ENCODE data around the gene DGKH.
"Not testable (repeated sequence)": the region's sequence is repeated elsewhere in the genome, so short reads cannot be mapped to it uniquely, and the experiment has no call there.

Gene DGKH

DNA sequence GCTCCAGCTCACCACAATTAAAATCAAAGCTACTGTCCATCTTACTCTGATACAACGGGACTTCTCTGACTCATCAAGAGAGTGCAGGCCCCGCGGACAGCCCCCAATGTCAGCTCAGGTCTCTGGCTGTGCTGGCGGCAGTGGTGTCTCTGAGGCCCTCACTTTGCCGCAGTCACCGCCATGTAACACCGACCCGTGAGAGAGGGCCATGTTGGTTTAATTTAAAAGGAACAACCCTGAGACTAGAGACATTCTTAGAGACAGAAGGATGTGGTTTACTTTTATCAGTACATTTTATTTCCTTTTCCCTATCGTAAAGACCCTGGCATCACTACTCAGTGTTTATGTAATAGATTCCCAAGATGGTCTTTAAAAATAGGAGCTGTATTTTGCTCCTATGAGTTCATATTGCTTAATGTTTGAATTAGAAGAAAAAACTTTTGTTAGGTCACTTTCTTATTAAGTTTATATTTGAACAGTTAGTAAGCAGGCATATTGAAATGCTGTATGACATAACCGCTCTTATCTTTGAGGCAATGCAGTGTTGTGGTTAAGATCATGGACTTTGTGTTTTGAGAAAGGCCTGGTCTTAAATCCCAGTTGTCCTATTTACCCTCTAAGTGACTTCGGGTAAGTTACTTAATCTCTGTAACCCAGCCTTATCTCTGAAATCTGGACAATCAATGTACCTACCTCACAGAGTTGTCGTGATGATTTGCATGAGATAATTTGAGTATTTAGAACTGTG, 23.4 kb downstream of the DGKH start:
- Histone ChIP-seq H3K9me3 (ENCODE audit: control insufficient read depth, insufficient read depth, low read length) (no peaks in the 10 kb centered on the region), H3K4me3 (ENCODE audit: low read length) (no peak overlapping the region), H3K27ac (ENCODE audit: low read length) (no peak overlapping the region), H3K4me1 (ENCODE audit: control insufficient read depth, insufficient read depth, low read length) (no peaks in the 10 kb centered on the region), H3K36me3 (ENCODE audit: control insufficient read depth, insufficient read depth, low read length) (no peaks in the 10 kb centered on the region), H3K27me3 (ENCODE audit: control insufficient read depth, insufficient read depth, low read length) (no peaks in the 10 kb centered on the region)
- DNase-seq (ENCODE audit: low read depth, low spot score), result no peak
- no CpG with 5 or more reads among the region's 12 CpGs for WGBS (ENCODE audit: insufficient coverage, insufficient read length)

DNA sequence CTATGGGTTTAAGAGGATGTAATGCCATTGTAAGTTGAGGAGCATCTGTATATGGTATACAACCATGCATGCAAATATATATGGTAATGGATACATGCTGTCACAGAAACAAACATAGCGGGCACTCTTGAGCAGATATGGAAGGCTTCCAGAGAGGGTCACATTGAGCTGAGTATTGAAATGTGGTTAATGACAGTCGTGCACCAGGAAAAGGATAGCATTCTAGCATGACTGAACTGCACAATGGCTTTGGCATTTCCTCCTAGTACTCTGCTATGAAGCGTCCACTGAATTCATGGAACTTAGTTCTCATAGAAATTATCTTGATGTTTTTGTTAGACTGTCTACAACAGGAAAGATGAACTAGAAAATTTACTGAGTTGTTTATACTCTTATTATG, 25.2 kb downstream of the DGKH start:
- Histone ChIP-seq H3K27me3 (ENCODE audit: control insufficient read depth, insufficient read depth, low read length) (no peaks in the 10 kb centered on the region), H3K27ac (ENCODE audit: low read length) (no peak overlapping the region), H3K4me1 (ENCODE audit: control insufficient read depth, insufficient read depth, low read length) (peaks cover 3% of the 10 kb centered on the region; the same call in 1 of the 2 replicates), H3K36me3 (ENCODE audit: control insufficient read depth, insufficient read depth, low read length) (no peaks in the 10 kb centered on the region), H3K4me3 (ENCODE audit: low read length) (no peak overlapping the region), H3K9me3 (ENCODE audit: control insufficient read depth, insufficient read depth, low read length) (no peaks in the 10 kb centered on the region)
- WGBS (ENCODE audit: insufficient coverage, insufficient read length), result no CpG with 5 or more reads among the region's 3 CpGs
- DNase-seq (ENCODE audit: low read depth, low spot score), result no peak

DNA sequence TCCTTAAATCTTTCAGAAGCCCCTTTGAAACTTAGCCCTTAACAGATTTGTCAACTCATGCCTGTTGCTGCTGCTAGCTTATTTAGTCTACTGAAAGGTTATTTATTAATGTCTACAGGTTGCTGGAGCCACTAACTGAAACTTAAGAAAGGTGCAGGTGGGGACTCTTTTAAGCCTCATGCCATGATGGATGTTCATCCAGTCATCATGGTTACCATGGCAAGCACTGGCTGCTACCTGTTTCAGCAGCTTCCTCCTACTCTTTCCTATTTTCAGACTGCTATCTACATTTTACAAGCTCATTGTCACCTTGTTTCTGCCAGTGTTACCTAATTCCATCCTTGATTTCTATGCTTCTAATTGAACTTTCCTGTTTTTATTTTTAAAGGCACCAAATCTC, 27.1 kb downstream of the DGKH start:
- Histone ChIP-seq H3K4me3 (ENCODE audit: low read length) (no peak overlapping the region), H3K9me3 (ENCODE audit: control insufficient read depth, insufficient read depth, low read length) (no peaks in the 10 kb centered on the region), H3K4me1 (ENCODE audit: control insufficient read depth, insufficient read depth, low read length) (peaks cover 3% of the 10 kb centered on the region; the same call in 1 of the 2 replicates), H3K36me3 (ENCODE audit: control insufficient read depth, insufficient read depth, low read length) (no peaks in the 10 kb centered on the region), H3K27me3 (ENCODE audit: control insufficient read depth, insufficient read depth, low read length) (no peaks in the 10 kb centered on the region), H3K27ac (ENCODE audit: low read length) (no peak overlapping the region)
- DNase-seq (ENCODE audit: low read depth, low spot score), result no peak

DNA sequence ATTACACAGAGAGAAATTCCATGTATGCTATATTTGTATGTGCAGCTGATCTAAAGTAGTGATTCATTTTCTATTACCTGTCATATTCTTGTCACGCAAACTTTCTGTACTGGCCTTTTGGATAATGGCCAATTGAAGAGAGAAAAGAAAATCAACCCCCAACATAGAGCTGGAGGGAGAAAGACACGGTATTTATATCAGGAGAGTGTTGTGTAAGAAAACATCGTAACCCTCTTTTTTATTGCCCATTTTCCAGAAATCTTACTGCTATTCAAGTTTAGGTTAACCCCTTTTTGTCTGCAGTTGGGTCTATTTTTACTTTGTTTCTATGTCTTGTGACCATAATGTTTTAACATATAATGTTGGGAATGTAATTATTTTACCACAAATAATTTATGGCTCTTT, 27.9 kb downstream of the DGKH start:
- no peaks in the 10 kb centered on the region for H3K9me3 ChIP-seq (ENCODE audit: control insufficient read depth, insufficient read depth, low read length)
- H3K27ac ChIP-seq (ENCODE audit: low read length), result no peak overlapping the region
- no peaks in the 10 kb centered on the region for H3K27me3 ChIP-seq (ENCODE audit: control insufficient read depth, insufficient read depth, low read length)
- H3K36me3 ChIP-seq (ENCODE audit: control insufficient read depth, insufficient read depth, low read length), result no peaks in the 10 kb centered on the region
- no peak for DNase-seq (ENCODE audit: low read depth, low spot score)
- WGBS (ENCODE audit: insufficient coverage, insufficient read length), result no CpG with 5 or more reads among the region's 3 CpGs
- H3K4me3 ChIP-seq (ENCODE audit: low read length), result no peak overlapping the region
- H3K4me1 ChIP-seq (ENCODE audit: control insufficient read depth, insufficient read depth, low read length), result peaks cover 3% of the 10 kb centered on the region; the same call in 1 of the 2 replicates

DNA sequence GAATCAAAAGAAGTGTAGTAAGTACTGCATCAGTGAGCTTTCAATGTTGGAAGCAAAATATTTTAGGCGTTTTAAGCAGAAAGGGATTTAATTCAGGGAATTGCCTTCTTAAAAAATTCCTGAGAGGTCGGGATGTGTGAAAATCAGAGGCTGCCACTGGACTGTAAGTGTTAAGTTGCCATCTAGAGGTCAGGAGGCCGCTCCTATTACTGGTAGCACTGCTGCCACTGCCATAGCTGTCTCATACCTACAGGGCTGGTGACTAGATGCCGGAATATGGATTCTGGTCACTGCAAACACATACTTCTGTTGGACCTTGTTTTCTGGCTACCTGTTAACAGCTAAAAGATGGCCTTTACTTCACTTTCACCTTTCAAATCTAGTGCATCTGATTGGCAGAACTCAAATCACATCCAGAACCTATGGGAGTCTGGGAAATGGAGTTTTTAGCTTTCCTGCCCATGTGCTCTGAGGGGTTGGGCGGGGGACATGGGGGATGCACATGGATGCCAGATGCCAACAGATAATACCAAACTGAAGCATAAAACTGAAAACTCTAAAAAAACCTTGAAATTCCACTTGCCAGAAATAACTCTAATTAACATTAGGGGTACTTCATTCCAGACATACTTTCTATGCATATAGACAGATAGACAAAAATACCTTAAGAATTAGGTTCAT, 29.8 kb downstream of the DGKH start:
- no peaks in the 10 kb centered on the region for H3K27me3 ChIP-seq (ENCODE audit: control insufficient read depth, insufficient read depth, low read length)
- H3K36me3 ChIP-seq (ENCODE audit: control insufficient read depth, insufficient read depth, low read length), result no peaks in the 10 kb centered on the region
- WGBS (ENCODE audit: insufficient coverage, insufficient read length), result no CpG with 5 or more reads among the region's 5 CpGs
- no peak overlapping the region for H3K4me3 ChIP-seq (ENCODE audit: low read length)
- H3K27ac ChIP-seq (ENCODE audit: low read length), result no peak overlapping the region
- no peak for DNase-seq (ENCODE audit: low read depth, low spot score)
- H3K9me3 ChIP-seq (ENCODE audit: control insufficient read depth, insufficient read depth, low read length), result no peaks in the 10 kb centered on the region
- peaks cover 3% of the 10 kb centered on the region; the same call in 1 of the 2 replicates for H3K4me1 ChIP-seq (ENCODE audit: control insufficient read depth, insufficient read depth, low read length)

DNA sequence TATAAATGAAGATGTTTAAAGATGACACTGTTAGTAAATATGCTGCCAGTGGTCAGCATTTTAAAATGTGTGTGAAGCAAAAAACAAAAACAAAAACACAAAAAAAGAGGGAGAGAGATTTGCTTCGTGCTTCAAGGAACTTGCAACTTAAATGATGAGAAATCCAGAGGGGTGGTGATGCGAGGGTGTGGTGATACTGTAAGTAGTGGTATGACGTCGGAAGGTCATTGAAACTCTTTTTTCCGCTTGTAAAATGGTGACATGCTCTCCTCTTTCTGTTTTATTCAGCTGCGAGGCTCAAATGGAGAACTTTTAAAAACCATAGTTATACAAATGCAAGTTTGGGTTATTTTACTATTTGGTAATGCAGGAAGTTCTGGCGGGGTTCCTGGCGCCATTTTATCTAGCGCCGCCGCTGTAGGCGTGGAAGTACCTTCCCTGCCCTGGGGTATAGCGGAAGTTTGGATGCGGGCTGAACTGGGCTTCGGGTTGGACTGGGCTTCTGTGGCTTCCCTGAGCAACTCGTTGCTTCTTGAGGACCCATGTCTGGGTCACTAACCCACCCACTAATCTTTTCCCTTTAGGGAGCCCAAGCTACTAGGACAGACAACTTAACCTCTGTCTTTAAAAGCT, 34.8 kb downstream of the DGKH start:
- Histone ChIP-seq H3K4me1 (ENCODE audit: control insufficient read depth, insufficient read depth, low read length) (peaks cover 1% of the 10 kb centered on the region; the same call in 1 of the 2 replicates), H3K27ac (ENCODE audit: low read length) (no peak overlapping the region), H3K36me3 (ENCODE audit: control insufficient read depth, insufficient read depth, low read length) (no peaks in the 10 kb centered on the region), H3K4me3 (ENCODE audit: low read length) (no peak overlapping the region), H3K27me3 (ENCODE audit: control insufficient read depth, insufficient read depth, low read length) (no peaks in the 10 kb centered on the region), H3K9me3 (ENCODE audit: control insufficient read depth, insufficient read depth, low read length) (no peaks in the 10 kb centered on the region)
- no peak for DNase-seq (ENCODE audit: low read depth, low spot score)
- 100% methylated on average over 3 of the region's 16 CpGs for WGBS (ENCODE audit: insufficient coverage, insufficient read length)

DNA sequence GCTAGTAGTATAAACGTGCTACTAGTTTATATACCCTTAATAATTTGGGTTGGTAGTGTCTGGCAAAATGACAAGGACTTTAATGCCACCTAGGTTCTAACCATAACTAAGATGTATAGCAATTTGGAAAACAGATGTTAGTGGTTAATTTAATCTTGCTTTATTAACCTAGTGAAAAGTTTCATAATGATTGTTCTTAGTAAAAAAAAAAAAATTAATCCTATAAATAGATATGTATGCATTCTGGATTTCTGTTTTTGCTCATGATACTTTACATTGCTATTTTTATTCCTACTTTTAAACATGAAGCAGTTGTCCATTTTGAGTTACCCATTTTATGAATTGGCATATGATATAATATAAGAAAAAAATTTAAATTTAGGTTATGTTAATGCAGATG, 36.3 kb downstream of the DGKH start:
- no peak for DNase-seq (ENCODE audit: low read depth, low spot score)
- no peaks in the 10 kb centered on the region for H3K36me3 ChIP-seq (ENCODE audit: control insufficient read depth, insufficient read depth, low read length)
- no peaks in the 10 kb centered on the region for H3K9me3 ChIP-seq (ENCODE audit: control insufficient read depth, insufficient read depth, low read length)
- no CpG with 5 or more reads among the region's 1 CpG for WGBS (ENCODE audit: insufficient coverage, insufficient read length)
- no peaks in the 10 kb centered on the region for H3K4me1 ChIP-seq (ENCODE audit: control insufficient read depth, insufficient read depth, low read length)
- H3K4me3 ChIP-seq (ENCODE audit: low read length), result no peak overlapping the region
- H3K27ac ChIP-seq (ENCODE audit: low read length), result no peak overlapping the region
- no peaks in the 10 kb centered on the region for H3K27me3 ChIP-seq (ENCODE audit: control insufficient read depth, insufficient read depth, low read length)

DNA sequence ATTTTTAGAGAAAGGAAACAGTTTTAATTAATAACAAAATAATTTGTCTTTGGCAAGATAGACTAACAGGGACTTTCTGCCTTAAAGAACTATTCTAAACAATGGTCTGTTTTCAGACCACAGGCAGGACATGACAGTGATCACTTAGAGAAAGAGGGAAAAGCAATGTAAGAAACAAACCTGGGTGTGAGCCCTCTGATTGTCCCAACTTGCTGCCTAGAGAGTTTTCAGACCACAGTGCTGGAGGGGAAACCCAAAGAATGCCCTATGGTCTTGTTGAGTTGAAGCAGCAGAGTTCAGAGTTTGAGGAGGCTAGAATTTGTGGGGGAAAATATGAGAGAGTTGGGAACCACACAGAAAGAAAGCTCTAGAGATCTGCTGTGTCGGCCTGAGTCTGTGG, 38.1 kb downstream of the DGKH start:
- Histone ChIP-seq H3K4me3 (ENCODE audit: low read length) (no peak overlapping the region), H3K36me3 (ENCODE audit: control insufficient read depth, insufficient read depth, low read length) (no peaks in the 10 kb centered on the region), H3K27me3 (ENCODE audit: control insufficient read depth, insufficient read depth, low read length) (no peaks in the 10 kb centered on the region), H3K9me3 (ENCODE audit: control insufficient read depth, insufficient read depth, low read length) (no peaks in the 10 kb centered on the region), H3K27ac (ENCODE audit: low read length) (no peak overlapping the region), H3K4me1 (ENCODE audit: control insufficient read depth, insufficient read depth, low read length) (no peaks in the 10 kb centered on the region)
- no peak for DNase-seq (ENCODE audit: low read depth, low spot score)
- WGBS (ENCODE audit: insufficient coverage, insufficient read length), result no CpG with 5 or more reads among the region's 1 CpG

DNA sequence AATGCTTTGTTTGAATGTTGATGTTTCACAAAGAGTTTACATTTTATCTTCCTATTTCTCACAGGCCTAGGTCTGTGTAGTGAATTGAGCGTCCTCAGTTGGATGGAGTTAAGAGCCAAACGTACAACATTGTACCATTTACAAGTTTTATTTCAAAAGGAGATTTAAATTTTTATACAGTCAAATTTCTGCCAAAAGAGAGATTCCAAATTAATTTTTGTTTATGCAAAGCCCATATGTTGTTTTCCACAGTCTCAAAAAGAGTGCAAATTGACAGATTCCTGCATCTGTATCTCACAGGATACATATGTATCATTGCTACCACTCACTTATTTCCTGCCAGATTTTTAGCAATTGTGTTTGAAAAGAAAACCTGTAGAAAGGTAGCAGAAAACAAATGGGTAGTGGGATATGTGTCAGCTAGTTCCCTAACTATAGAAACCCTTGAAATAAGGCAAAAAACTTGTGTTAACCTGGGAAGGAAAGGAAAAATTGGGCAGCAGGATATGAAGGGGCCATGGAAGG, 46.1 kb downstream of the DGKH start:
- H3K27ac ChIP-seq (ENCODE audit: low read length), result no peak overlapping the region
- H3K36me3 ChIP-seq (ENCODE audit: control insufficient read depth, insufficient read depth, low read length), result no peaks in the 10 kb centered on the region
- no CpG with 5 or more reads among the region's 2 CpGs for WGBS (ENCODE audit: insufficient coverage, insufficient read length)
- no peak for DNase-seq (ENCODE audit: low read depth, low spot score)
- H3K4me3 ChIP-seq (ENCODE audit: low read length), result no peak overlapping the region
- H3K27me3 ChIP-seq (ENCODE audit: control insufficient read depth, insufficient read depth, low read length), result no peaks in the 10 kb centered on the region
- H3K4me1 ChIP-seq (ENCODE audit: control insufficient read depth, insufficient read depth, low read length), result no peaks in the 10 kb centered on the region
- no peaks in the 10 kb centered on the region for H3K9me3 ChIP-seq (ENCODE audit: control insufficient read depth, insufficient read depth, low read length)

DNA sequence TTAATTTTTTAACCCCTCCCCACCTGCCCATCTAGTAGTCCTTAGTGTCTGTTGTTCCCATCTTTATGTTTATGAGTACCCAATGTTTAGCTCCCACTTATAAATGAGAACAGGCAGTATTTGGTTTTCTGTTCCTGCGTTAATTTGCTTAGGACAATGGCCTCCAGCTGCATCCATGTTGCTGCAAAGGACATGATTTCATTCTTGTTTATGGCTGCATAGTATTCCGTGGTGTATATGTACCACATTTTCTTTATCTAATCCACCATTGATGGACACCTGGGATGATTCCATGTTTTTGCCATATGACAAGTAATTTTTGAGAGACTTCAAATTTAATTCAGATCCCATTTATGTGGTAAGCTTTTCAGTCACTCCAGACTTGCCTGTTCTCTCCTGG, 47.8 kb downstream of the DGKH start:
- H3K36me3 ChIP-seq (ENCODE audit: control insufficient read depth, insufficient read depth, low read length); H3K27ac ChIP-seq (ENCODE audit: low read length); H3K4me1 ChIP-seq (ENCODE audit: control insufficient read depth, insufficient read depth, low read length); H3K9me3 ChIP-seq (ENCODE audit: control insufficient read depth, insufficient read depth, low read length); H3K27me3 ChIP-seq (ENCODE audit: control insufficient read depth, insufficient read depth, low read length); H3K4me3 ChIP-seq (ENCODE audit: low read length); DNase-seq (ENCODE audit: low read depth, low spot score): not testable (repeated sequence)
- no CpG with 5 or more reads among the region's 2 CpGs for WGBS (ENCODE audit: insufficient coverage, insufficient read length)

Measured in iPS DF 6.9 (cell line).